ENCODE measurements around the gene KCTD17.

Gene KCTD17

GRCh38 chr22:37027556-37027955 lies 24.0 kb upstream of the KCTD17 start:
- no peak for TF ChIP-seq EZH2phosphoT487 (IDR thresholded peaks at IDR 0.05; ENCODE audit: borderline replicate concordance)
- no peak for TF ChIP-seq CTCF (conservative IDR thresholded peaks at IDR 0.05; ENCODE audit: low read length)
- Histone ChIP-seq H3K4me3 (ENCODE audit: low read length, poor library complexity, severe bottlenecking) (no peak overlapping the region), H3K4me2 (ENCODE audit: low read depth, low read length, poor library complexity, severe bottlenecking) (no peak overlapping the region), H2AFZ (ENCODE audit: low read length) (no peak overlapping the region), H3F3A (ENCODE audit: low read depth) (no peaks in the 10 kb centered on the region), H3K79me2 (ENCODE audit: insufficient read depth, low read length) (peaks cover 24% of the 10 kb centered on the region; the same call in 1 of the 2 replicates), H3K36me3 (ENCODE audit: insufficient read depth, low read length) (peaks cover 24% of the 10 kb centered on the region; the same call in 1 of the 2 replicates), H3K4me1 (ENCODE audit: insufficient read depth, low read length, poor library complexity, severe bottlenecking) (peaks cover 3% of the 10 kb centered on the region), H3K9ac (ENCODE audit: low read depth, low read length, poor library complexity, severe bottlenecking) (no peak overlapping the region), H4K20me1 (ENCODE audit: insufficient read depth, low read length, poor library complexity, severe bottlenecking) (peaks cover 10% of the 10 kb centered on the region), H3K9me2 (replicated peaks; ENCODE audit: low read depth, low read length) (no peaks in the 10 kb centered on the region), H3K27me3 (ENCODE audit: insufficient read depth, low read length, poor library complexity, severe bottlenecking) (no peaks in the 10 kb centered on the region), H3K9me3 (ENCODE audit: insufficient read depth, low read depth, low read length) (no peaks in the 10 kb centered on the region)

- Histone ChIP-seq H3K9me2 (replicated peaks; ENCODE audit: low read depth, low read length) (no peaks in the 10 kb centered on the region), H3K4me1 (ENCODE audit: insufficient read depth, low read length, poor library complexity, severe bottlenecking) (no peaks in the 10 kb centered on the region), H3K27me3 (ENCODE audit: insufficient read depth, low read length, poor library complexity, severe bottlenecking) (no peaks in the 10 kb centered on the region), H3K4me2 (ENCODE audit: low read depth, low read length, poor library complexity, severe bottlenecking) (no peak overlapping the region), H2AFZ (ENCODE audit: low read length) (no peak overlapping the region), H3K9ac (ENCODE audit: low read depth, low read length, poor library complexity, severe bottlenecking) (no peak overlapping the region), H3K36me3 (ENCODE audit: insufficient read depth, low read length) (peaks cover 24% of the 10 kb centered on the region; the same call in 1 of the 2 replicates), H4K20me1 (ENCODE audit: insufficient read depth, low read length, poor library complexity, severe bottlenecking) (peaks cover 5% of the 10 kb centered on the region), H3F3A (ENCODE audit: low read depth) (no peaks in the 10 kb centered on the region), H3K9me3 (ENCODE audit: insufficient read depth, low read depth, low read length) (no peaks in the 10 kb centered on the region), H3K4me3 (ENCODE audit: low read length, poor library complexity, severe bottlenecking) (no peak overlapping the region), H3K79me2 (ENCODE audit: insufficient read depth, low read length) (peaks cover 10% of the 10 kb centered on the region; the same call in 1 of the 2 replicates)
- TF ChIP-seq CTCF (conservative IDR thresholded peaks at IDR 0.05; ENCODE audit: low read length) (no peak), EZH2phosphoT487 (IDR thresholded peaks at IDR 0.05; ENCODE audit: borderline replicate concordance) (no peak)
Observed at GRCh38 chr22:37028692-37029674, 22.6 kb upstream of the KCTD17 start.

GRCh38 chr22:37030560-37031281 lies 20.8 kb upstream of the KCTD17 start:
- no peak overlapping the region for H2AFZ ChIP-seq (ENCODE audit: low read length)
- H3K79me2 ChIP-seq (ENCODE audit: insufficient read depth, low read length): no peaks in the 10 kb centered on the region
- no peaks in the 10 kb centered on the region for H3K4me1 ChIP-seq (ENCODE audit: insufficient read depth, low read length, poor library complexity, severe bottlenecking)
- no peak for TF ChIP-seq EZH2phosphoT487 (IDR thresholded peaks at IDR 0.05; ENCODE audit: borderline replicate concordance)
- TF ChIP-seq CTCF (conservative IDR thresholded peaks at IDR 0.05; ENCODE audit: low read length): peak; percentile 50
- H3K4me3 ChIP-seq (ENCODE audit: low read length, poor library complexity, severe bottlenecking): no peak overlapping the region
- H3F3A ChIP-seq (ENCODE audit: low read depth): no peaks in the 10 kb centered on the region
- no peak overlapping the region for H3K9ac ChIP-seq (ENCODE audit: low read depth, low read length, poor library complexity, severe bottlenecking)
- no peak overlapping the region for H3K4me2 ChIP-seq (ENCODE audit: low read depth, low read length, poor library complexity, severe bottlenecking)
- peaks cover 24% of the 10 kb centered on the region; the same call in 1 of the 2 replicates for H3K36me3 ChIP-seq (ENCODE audit: insufficient read depth, low read length)
- no peaks in the 10 kb centered on the region for H3K27me3 ChIP-seq (ENCODE audit: insufficient read depth, low read length, poor library complexity, severe bottlenecking)
- H3K9me2 ChIP-seq (replicated peaks; ENCODE audit: low read depth, low read length): no peaks in the 10 kb centered on the region
- H3K9me3 ChIP-seq (ENCODE audit: insufficient read depth, low read depth, low read length): no peaks in the 10 kb centered on the region
- peaks cover 5% of the 10 kb centered on the region for H4K20me1 ChIP-seq (ENCODE audit: insufficient read depth, low read length, poor library complexity, severe bottlenecking)

Measured in Loucy (cell line).